ENCODE measurements around the gene GPR160. TPM values are rescaled to one million over a fixed set of nuclear protein-coding genes. Genes with fewer than 3 reads are reported as not detected.

GPR160 gene
- total and polyA plus RNA-seq, 2 experiments from 2014 or later, result 39.4 to 55.7 TPM

DNA sequence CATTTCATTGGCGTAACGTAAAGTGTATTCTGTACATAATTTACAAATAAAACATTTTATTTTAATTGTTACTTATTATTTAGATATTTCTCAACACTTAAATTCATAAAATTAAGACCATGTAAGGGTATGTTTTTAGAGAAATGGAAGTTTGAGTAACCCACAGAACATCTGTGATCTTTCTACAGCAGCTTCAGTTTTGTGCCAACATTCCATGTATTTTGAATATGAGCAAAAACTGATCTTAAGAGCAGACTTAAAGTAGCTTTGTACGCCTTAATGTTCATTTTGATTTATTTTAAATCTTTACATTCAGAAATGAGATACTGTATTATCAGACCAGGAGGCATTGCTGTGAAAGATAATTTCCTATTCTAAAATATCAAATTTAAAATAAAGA, 44.0 kb upstream of the GPR160 start (continued):
- TF ChIP-seq, protein P1, sequence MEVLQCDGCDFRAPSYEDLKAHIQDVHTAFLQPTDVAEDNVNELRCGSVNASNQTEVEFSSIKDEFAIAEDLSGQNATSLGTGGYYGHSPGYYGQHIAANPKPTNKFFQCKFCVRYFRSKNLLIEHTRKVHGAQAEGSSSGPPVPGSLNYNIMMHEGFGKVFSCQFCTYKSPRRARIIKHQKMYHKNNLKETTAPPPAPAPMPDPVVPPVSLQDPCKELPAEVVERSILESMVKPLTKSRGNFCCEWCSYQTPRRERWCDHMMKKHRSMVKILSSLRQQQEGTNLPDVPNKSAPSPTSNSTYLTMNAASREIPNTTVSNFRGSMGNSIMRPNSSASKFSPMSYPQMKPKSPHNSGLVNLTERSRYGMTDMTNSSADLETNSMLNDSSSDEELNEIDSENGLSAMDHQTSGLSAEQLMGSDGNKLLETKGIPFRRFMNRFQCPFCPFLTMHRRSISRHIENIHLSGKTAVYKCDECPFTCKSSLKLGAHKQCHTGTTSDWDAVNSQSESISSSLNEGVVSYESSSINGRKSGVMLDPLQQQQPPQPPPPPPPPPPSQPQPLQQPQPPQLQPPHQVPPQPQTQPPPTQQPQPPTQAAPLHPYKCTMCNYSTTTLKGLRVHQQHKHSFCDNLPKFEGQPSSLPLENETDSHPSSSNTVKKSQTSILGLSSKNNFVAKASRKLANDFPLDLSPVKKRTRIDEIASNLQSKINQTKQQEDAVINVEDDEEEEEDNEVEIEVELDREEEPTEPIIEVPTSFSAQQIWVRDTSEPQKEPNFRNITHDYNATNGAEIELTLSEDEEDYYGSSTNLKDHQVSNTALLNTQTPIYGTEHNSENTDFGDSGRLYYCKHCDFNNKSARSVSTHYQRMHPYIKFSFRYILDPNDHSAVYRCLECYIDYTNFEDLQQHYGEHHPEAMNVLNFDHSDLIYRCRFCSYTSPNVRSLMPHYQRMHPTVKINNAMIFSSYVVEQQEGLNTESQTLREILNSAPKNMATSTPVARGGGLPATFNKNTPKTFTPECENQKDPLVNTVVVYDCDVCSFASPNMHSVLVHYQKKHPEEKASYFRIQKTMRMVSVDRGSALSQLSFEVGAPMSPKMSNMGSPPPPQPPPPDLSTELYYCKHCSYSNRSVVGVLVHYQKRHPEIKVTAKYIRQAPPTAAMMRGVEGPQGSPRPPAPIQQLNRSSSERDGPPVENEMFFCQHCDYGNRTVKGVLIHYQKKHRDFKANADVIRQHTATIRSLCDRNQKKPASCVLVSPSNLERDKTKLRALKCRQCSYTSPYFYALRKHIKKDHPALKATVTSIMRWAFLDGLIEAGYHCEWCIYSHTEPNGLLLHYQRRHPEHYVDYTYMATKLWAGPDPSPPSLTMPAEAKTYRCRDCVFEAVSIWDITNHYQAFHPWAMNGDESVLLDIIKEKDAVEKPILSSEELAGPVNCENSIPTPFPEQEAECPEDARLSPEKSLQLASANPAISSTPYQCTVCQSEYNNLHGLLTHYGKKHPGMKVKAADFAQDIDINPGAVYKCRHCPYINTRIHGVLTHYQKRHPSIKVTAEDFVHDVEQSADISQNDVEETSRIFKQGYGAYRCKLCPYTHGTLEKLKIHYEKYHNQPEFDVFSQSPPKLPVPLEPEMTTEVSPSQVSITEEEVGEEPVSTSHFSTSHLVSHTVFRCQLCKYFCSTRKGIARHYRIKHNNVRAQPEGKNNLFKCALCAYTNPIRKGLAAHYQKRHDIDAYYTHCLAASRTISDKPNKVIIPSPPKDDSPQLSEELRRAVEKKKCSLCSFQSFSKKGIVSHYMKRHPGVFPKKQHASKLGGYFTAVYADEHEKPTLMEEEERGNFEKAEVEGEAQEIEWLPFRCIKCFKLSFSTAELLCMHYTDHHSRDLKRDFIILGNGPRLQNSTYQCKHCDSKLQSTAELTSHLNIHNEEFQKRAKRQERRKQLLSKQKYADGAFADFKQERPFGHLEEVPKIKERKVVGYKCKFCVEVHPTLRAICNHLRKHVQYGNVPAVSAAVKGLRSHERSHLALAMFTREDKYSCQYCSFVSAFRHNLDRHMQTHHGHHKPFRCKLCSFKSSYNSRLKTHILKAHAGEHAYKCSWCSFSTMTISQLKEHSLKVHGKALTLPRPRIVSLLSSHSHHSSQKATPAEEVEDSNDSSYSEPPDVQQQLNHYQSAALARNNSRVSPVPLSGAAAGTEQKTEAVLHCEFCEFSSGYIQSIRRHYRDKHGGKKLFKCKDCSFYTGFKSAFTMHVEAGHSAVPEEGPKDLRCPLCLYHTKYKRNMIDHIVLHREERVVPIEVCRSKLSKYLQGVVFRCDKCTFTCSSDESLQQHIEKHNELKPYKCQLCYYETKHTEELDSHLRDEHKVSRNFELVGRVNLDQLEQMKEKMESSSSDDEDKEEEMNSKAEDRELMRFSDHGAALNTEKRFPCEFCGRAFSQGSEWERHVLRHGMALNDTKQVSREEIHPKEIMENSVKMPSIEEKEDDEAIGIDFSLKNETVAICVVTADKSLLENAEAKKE (CRISPR knock-in tag; IDR thresholded peaks at IDR 0.05), result no peak
- TF ChIP-seq, protein P2, sequence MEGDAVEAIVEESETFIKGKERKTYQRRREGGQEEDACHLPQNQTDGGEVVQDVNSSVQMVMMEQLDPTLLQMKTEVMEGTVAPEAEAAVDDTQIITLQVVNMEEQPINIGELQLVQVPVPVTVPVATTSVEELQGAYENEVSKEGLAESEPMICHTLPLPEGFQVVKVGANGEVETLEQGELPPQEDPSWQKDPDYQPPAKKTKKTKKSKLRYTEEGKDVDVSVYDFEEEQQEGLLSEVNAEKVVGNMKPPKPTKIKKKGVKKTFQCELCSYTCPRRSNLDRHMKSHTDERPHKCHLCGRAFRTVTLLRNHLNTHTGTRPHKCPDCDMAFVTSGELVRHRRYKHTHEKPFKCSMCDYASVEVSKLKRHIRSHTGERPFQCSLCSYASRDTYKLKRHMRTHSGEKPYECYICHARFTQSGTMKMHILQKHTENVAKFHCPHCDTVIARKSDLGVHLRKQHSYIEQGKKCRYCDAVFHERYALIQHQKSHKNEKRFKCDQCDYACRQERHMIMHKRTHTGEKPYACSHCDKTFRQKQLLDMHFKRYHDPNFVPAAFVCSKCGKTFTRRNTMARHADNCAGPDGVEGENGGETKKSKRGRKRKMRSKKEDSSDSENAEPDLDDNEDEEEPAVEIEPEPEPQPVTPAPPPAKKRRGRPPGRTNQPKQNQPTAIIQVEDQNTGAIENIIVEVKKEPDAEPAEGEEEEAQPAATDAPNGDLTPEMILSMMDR (conservative IDR thresholded peaks at IDR 0.05; ENCODE audit: low read depth in 2 of 2), result no peak

DNA sequence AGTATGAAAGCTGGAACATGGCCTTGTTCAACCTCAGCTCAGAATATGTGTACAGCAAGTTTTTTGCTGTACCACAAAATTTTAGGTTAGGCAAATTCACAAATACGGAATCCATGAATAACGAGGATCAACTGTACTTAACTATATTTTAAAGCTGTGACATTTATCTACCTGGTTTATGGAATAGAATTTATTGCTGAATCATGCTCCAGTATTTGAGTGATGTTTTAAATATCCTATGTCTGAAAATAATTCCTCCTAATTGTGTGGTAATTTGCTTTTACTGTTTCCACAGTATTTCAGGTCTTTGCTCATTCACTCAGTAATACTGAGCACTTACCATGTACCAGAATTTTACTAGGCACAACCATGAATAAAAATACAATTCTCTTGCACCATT, 41.7 kb upstream of the GPR160 start:
- H3K27ac Mint-ChIP-seq, result no peak overlapping the region
- no peaks in the 10 kb centered on the region for H3K27me3 Mint-ChIP-seq (ENCODE audit: insufficient read depth, low read depth, poor library complexity)
- no peaks in the 10 kb centered on the region for H3K9me3 Mint-ChIP-seq
- no peaks in the 10 kb centered on the region for H3K4me1 ChIP-seq (ENCODE audit: insufficient read depth)
- H3F3A ChIP-seq (replicated peaks; ENCODE audit: low read depth), result no peaks in the 10 kb centered on the region
- DNase-seq (ENCODE audit: low spot score) (no peak), ATAC-seq (no peak)
- no peaks in the 10 kb centered on the region for H3K9me2 ChIP-seq (ENCODE audit: insufficient read depth)
- H3K36me3 Mint-ChIP-seq (ENCODE audit: low read depth), result peaks cover 12% of the 10 kb centered on the region
- peaks cover 15% of the 10 kb centered on the region; the same call in 1 of the 2 replicates for H3K36me3 ChIP-seq (ENCODE audit: insufficient read depth)
- no peak overlapping the region for H3K4me3 ChIP-seq
- H3K27ac ChIP-seq (ENCODE audit: low read depth), result no peak overlapping the region
- no peak overlapping the region for H2AFZ ChIP-seq
- no peaks in the 10 kb centered on the region for H3K4me1 Mint-ChIP-seq
- H3K4me3 Mint-ChIP-seq, result no peak overlapping the region
- no peaks in the 10 kb centered on the region for H3K79me2 ChIP-seq (replicated peaks; ENCODE audit: insufficient read depth)
- H3K4me2 ChIP-seq, result no peak overlapping the region
- no peak for TF ChIP-seq JUNB (IDR thresholded peaks at IDR 0.05; ENCODE audit: unreplicated experiment)
- TF ChIP-seq, protein P1 (CRISPR knock-in tag; IDR thresholded peaks at IDR 0.05), result no peak
- no peak for TF ChIP-seq CREB1 (CRISPR knock-in tag; IDR thresholded peaks at IDR 0.05; ENCODE audit: low read depth)
- no peak for TF ChIP-seq EZH2 (IDR thresholded peaks at IDR 0.05; ENCODE audit: low read depth, unreplicated experiment)
- TF ChIP-seq STAT1 (IDR thresholded peaks at IDR 0.05; ENCODE audit: unreplicated experiment), result no peak
- TF ChIP-seq POLR2AphosphoS5 (IDR thresholded peaks at IDR 0.05; ENCODE audit: low read depth), result no peak
- TF ChIP-seq NANOG (IDR thresholded peaks at IDR 0.05; ENCODE audit: borderline replicate concordance), result no peak
- H3K27me3 ChIP-seq (ENCODE audit: insufficient read depth), result no peaks in the 10 kb centered on the region
- peaks cover 6% of the 10 kb centered on the region; the same call in 1 of the 2 replicates for H4K20me1 ChIP-seq (replicated peaks; ENCODE audit: insufficient read depth)

Data from GM23338 (cell line).